Stimulated activated CD8-positive, alpha-beta memory T cell treated with anti-CD3 and anti-CD28 coated beads, Interleukin-4, amount 100 ng/mL, for 24 hours (primary cell): ENCODE results near the gene EYA4.

Source experiments
- DNase-seq: peaks from one replicate; pipeline ENCODE4 v3.0.0-alpha.2; 2020; ENCODE audit warnings: low read depth

Gene EYA4

GRCh38 chr6:133456944-133457343 lies 215.8 kb downstream of the EYA4 start:
- DNase-seq = no peak

GRCh38 chr6:133460101-133460500 lies 218.9 kb downstream of the EYA4 start:
- DNase-seq = no peak

DNA sequence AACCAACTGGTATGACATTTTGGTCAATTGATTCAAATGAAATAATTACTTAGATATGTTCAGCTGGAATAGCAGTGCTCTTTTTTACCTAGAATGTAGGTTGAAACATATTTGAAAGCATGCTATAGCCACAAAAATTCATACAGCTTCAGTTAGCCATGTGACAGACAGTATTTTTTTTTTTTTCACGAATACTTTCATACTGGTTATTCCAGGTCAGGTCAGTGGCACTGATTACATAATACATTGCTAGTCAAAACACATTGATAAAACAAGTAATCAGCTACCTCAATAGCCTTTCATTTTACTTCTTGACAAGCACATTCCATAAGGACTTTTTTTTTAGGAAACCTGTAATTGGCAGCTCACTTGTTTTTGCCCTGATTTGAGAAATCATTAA lies 222.6 kb downstream of the EYA4 start:
- DNase-seq = no peak

GRCh38 chr6:133466680-133467079 lies 225.5 kb downstream of the EYA4 start:
- no peak for DNase-seq

- DNase-seq = no peak
These were observed 226.2 kb downstream of the EYA4 start for GRCh38 chr6:133467231-133467981.

DNA sequence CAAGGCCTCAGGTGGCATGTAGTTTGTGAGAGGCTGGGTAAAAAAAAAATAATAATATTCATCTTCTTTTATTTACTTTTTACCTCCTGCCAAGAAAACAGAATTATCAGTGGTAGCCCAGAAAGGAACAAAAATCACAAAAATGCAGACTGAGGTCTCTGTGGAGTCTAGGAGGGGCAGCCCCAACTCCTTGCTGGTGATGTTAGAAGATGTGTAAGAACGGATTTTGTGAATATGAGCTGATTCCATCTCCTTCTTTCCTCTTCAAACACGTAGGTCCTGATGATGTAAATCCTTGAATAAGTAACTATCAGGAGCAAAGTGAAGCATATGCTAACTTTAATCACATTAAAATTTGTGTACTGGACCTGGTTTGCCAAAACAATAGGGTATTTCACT lies 226.8 kb downstream of the EYA4 start:
- DNase-seq = no peak

DNA sequence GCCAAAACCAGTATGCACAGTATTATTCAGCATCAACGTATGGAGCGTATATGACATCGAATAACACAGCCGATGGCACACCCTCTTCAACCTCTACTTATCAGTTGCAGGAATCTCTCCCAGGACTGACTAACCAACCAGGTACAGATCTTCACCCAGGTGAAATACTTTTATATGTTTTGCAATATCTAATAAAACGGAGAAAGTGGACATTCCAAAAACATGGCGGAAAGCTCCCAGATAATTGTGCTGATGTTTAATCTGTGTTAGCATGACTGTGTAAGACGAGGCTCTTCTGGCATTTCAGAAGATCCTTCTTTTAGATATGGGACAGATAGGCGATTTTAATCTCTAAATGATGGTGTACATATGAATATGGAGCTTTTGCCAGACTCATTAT lies 227.4 kb downstream of the EYA4 start:
- no peak for DNase-seq

GRCh38 chr6:133474516-133474915 lies 233.4 kb downstream of the EYA4 start:
- no peak for DNase-seq

GRCh38 chr6:133478673-133479072 lies 237.5 kb downstream of the EYA4 start:
- DNase-seq = no peak

DNA sequence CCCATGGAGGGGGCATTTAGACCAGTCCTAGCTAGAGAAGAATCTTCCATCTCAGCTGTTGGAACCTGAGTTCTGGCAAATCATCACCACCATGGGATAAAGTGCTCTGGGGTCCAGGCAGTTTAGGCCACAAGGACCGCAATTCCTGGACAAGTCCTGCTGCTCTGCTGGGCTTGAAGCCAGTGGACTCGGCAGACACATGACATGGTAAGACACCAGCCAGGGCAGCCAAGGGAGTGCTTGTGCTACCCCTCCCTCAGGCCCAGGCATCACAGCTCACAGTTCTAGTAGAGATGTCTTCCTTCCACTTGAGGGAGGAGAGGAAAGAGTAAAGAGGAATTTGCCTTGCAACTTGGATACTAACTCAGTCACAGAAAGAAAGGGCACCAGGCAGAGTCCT lies 246.0 kb downstream of the EYA4 start:
- DNase-seq = no peak

DNA sequence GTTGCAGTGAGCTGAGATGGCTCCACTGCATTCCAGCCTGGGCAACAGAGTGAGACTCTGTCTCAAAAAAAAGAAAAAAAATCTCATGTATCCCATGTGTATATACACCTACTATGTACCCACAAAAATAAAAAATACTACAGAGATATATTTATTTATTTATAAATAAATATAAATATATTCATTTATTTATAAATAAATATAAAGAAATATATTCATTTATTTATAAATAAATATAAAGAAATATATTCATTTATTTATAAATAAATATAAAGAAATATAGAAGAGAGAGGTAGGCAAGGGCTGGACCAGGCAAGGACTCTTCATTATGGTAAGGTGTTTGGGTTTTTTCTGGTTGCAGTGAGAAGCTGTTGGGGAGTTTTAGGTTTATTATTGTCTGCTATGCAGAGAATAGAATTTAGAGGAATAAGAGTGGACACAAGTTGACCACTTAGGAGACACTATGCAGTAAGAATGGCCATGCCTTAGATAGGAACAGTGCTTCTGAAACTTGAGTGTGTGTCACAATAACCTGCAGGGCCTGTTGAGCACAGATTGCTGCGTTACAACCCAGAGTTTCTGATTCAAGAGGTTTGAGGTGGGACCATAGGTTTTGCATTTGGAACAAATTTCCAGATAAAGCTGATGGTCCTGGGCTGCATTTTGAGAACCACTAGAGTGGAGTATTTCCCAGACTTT lies 254.2 kb downstream of the EYA4 start:
- DNase-seq = no peak

DNA sequence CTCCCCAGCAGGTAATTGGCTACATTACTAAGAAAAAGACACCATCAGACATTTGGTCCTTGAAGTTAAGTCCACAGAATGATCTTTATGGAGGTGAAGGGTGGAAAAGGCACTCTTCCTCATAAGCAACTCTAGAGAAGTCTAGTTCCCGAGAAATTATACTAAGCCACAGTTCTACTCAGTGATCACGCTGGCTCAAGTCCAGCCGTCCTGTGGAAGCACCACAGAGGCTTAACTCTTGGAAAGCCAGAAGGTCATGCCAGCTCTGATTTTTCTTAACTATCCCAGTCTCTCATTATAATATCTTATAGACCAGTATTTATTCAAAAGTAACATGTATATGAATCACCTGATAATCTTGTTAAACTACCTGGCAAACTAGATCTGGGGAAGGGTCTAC lies 258.5 kb downstream of the EYA4 start:
- DNase-seq = no peak

GRCh38 chr6:133501675-133502270 lies 260.6 kb downstream of the EYA4 start:
- DNase-seq = no peak

GRCh38 chr6:133502441-133503335 lies 261.5 kb downstream of the EYA4 start:
- DNase-seq = no peak

GRCh38 chr6:133503336-133503729 lies 262.2 kb downstream of the EYA4 start:
- no peak for DNase-seq

GRCh38 chr6:133504158-133504557 lies 263.0 kb downstream of the EYA4 start:
- DNase-seq = no peak

- no peak for DNase-seq
These were observed 263.6 kb downstream of the EYA4 start for GRCh38 chr6:133504761-133505160.

DNA sequence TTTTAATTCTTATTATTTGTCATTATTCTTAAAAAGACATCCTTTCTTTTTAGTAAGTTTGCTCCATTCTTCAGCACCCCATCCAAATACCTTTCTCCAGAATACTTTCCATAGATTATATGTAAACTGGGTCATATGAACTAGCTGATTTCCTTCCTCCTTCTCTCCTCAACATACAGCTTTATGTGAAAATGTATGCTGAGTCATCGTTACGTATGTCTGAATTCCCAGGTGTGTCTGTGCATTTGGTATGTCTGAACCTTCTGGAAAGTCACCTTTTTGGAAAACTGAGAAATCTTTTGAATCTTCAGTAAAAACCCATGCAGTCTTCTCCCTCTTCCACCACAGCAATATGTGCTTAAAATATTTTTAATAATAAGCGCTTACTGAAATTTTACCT lies 264.5 kb downstream of the EYA4 start:
- DNase-seq = no peak

DNA sequence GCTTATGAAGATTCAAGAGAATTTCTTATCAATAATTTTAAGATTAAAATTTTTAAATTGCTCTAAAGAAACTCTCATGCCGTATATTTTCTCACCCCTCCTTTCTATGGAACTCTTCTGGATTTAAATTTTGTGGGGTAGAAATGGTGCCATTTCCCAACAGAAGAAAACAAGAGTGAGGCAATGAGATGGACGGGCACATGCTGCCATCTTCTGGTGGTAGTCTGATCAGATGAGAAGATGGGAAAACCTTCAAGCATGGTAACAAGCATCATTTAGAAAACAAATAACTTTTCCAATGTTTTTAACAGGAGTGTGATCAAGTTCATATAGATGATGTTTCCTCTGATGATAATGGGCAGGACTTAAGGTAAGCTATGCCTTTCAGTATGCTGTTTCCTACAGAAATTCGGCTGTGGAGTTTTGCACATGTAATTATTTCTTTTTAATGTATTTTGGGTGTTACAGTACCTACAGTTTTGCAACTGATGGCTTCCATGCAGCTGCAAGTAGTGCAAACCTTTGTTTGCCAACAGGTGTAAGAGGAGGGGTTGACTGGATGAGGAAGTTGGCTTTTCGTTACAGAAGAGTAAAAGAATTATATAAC lies 271.4 kb downstream of the EYA4 start:
- peak; percentile 7 for DNase-seq

- no peak for DNase-seq
These were observed 282.7 kb downstream of the EYA4 start for GRCh38 chr6:133523816-133524215.

DNA sequence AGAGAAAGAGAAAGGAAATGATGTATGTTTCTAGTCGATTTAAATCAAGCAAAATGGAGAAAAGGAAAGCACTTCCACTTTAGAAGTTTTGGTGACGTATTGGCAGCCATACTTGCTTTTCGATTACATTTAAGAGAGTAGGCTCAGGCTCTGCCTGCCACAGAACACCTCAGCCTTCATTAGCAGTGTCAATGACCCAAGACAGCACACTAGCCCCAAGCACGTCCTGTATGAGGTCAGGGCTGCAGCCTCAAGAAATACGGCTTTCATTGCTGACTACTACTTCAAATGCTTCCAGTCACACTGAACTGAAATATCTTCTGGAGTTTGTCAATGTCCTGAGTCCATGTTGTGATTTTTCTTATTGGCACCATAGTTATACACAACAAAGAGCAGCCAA lies 285.3 kb downstream of the EYA4 start:
- DNase-seq = no peak

DNA sequence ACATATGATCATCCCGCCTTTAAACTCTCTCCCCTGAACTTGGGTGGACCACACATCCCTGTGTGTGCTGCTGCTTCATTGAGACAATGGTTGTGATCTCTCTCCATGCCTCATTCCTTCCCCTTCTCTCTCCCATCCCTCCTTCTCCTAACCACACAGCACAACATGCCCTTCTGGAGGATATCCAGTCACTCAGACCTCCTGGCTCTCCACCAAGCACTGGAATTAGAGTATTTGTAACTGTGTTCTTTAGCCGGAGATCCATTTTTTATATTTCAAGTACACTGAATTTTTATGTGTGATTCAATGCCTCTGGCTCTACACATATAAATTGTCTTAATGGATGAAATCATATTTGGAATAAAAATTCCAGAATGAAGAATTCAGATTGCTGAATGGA lies 287.4 kb downstream of the EYA4 start:
- no peak for DNase-seq
